Smooth muscle cell of the brain vasculature (primary cell): ENCODE data around the gene ADAT3.
A peak's percentile ranks its signal among the peaks of the same experiment; 100 is the strongest.

Experiments
- DNase-seq: peaks from one replicate; pipeline ENCODE4 v3.0.0-alpha.2; 2012; ENCODE audit warnings: low read depth, low spot score

ADAT3 gene

DNA sequence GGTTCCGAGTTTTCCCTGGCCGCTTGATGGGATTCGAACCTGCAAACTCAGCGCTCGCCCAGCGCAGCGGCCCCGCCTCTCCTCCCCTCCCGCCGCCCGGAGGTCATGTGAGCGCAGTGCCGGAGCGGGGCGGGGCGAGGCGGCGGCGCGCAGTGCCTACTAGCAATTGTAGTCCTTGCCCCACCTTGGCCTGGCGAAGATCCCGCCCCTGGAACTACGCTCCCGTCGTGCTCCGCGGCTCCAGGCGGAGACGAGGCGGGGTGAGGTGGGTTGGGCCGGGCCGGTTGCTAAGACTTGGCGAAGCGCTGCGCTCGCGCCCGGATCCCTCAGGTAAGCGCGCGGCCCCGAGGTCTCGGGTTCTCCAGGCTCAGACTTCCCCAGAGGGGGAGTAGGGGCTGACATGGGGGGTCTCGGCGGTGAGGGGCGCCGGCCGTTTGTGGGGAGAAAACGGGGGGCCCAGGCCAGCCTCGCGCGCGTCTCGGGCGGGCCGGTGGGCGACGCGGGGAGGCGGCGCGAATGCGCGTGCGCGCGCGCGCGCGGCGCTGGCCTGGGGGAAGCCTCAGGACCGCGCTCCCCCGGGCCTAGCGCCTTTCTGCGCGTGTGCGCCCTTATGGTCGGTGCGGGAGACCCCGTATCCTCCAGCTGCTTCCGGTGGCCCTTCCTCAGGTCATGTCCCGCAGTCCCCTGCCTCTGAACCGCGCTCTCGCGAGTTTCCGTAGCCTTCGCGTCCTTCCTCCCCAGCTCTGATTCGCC lies at the start of gene ADAT3, which contains the start of gene SCAMP4:
Gene ADAT3, plus strand, starts transcription at position 290 of the 753 bp plus-strand sequence. CDS start 6,649 bp downstream, outside the sequence.
Gene SCAMP4, plus strand, starts transcription at position 290 of the 753 bp plus-strand sequence. CDS start 9,621 bp downstream, outside the sequence.
- DNase-seq, result peak; percentile 97

DNA sequence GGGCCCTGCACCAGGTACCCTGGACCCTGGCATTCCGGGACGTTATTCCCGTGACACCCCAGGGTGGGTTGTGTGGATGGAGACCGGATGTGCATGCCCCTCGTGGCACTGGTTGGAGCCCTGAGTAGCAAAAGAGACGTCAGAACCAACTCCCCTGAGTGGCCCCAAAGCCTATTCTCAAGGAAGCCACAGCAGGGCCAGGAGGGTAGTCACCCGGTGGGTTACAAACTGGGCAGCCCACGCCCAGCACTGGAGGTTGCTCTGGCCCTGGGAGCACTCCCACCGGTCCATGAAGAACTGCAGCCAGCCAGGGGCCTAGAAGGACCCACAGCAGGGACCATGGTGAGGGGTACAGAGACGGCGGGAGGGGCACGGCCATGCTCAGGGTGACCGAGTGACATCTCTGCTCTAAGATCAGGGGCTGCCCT lies 49.4 kb upstream of the ADAT3 start:
- DNase-seq, result no peak

- DNase-seq, result no peak
Observed at GRCh38 chr19:1856345-1856697, 48.9 kb upstream of the ADAT3 start.

- DNase-seq, result no peak
Observed at GRCh38 chr19:1856698-1857603, 48.2 kb upstream of the ADAT3 start.

GRCh38 chr19:1857648-1858326 lies 47.4 kb upstream of the ADAT3 start:
- no peak for DNase-seq

GRCh38 chr19:1858412-1859081 lies 46.7 kb upstream of the ADAT3 start:
- no peak for DNase-seq

DNA sequence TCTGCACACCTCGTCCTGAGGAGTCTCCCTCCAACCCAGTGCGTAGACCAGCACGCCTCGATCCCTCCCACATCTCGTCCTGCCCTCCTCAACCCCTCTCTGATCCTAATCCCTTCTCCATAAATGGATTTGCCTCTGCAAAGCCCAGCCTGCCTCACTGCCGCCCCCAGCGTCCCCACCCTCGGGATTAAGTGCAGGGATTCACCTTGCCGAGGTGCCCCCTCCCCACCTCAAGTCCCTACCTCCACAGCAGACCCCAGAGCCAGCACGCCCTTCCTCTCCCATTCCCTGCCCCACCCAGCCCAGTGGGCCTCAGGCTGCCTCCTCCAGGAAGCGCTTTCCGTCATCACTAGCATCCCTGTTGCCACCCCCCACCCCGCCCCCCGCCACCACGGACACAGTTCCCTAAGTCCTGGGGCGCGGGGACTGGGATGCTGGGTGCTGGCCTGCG lies 45.8 kb upstream of the ADAT3 start:
- DNase-seq, result no peak

DNA sequence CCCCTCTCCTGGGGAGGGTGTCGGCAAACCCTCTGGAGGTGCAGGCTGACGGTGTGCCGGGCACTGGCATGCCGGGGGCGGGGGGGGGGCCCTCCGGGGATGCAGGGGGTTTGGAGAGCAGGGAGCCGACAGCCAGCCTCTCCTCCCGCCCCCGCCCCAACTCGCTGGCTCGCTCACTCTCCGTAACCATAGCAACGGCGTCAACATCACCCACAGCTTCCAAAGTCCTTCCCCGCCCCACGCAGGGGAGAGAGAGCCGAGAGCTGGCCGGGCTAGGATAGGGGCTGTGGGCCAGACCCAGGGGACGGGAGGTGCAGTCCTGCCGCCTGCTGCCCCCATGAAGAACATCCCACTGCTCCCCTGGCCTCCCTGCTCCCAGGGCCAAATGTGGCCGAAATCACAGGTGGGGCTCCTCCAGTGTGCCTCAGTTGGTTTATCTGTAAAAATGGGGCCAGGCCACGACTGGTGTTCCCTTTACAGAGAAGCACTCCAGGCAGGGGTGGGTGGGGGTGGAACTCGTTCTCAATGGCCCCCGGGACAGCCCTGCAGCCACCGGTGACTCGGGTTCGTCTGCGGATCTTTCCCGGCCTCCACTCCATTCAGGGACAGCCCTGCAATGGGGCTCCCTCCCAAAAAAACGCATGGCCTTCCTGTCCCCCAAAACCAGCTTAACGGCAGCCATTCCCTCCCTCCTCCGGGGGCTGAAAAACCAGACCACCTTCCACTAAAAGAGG lies 45.0 kb upstream of the ADAT3 start:
- no peak for DNase-seq

- DNase-seq, result no peak
Observed at GRCh38 chr19:1860821-1861598, 44.2 kb upstream of the ADAT3 start.

GRCh38 chr19:1861599-1862031 lies 43.6 kb upstream of the ADAT3 start:
- no peak for DNase-seq

GRCh38 chr19:1862068-1862423 lies 43.2 kb upstream of the ADAT3 start:
- DNase-seq, result no peak

GRCh38 chr19:1862424-1863327 lies 42.5 kb upstream of the ADAT3 start:
- no peak for DNase-seq

GRCh38 chr19:1863328-1863637 lies 41.9 kb upstream of the ADAT3 start, which contains the start of gene KLF16:
KLF16 (minus strand) TSS chr19:1863579; CDS start chr19:1863497, 82 bp downstream.
- no peak for DNase-seq

DNA sequence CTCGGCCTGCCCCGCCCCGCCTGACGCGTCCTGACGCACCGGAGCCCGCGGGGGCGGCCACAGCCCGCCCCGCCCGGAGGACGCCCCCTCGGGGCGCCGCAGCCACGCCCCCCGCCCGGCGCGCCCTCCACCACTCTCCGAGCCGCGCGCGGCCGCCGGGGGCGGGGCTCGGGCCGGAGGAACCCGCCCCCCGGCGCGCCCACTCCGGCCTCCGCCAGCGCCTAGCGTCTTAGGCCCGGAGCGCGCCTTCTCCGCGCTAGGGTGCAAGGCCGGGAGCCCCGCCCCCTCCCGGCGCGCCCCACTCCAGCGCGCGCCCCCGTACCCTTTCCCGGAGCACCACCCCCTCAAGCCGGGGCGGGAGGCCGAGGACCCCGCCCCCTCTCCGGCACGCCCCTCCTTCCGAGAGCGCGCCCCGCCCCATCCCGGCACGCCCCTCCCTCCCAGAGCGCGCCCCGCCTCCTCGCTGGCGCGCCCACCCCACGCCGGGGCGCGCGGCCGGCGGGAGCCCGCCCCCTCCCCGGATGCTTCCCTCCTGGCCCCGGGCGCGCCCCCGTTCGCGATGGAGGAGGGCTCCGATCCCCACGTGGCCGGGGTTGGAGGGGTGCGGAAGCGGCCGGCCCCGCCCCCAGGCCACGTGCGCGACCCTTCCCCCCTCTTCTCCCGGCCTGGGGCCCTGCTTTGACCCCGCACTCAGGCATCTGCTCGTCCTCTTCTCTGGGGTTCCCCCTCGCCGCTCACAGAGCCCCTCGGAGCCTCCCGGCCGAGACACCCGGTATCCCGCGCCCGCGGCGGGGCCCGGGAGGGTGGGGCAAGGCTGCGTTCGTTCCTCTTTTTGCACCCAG lies 41.3 kb upstream of the ADAT3 start:
- DNase-seq, result peak; percentile 78

DNA sequence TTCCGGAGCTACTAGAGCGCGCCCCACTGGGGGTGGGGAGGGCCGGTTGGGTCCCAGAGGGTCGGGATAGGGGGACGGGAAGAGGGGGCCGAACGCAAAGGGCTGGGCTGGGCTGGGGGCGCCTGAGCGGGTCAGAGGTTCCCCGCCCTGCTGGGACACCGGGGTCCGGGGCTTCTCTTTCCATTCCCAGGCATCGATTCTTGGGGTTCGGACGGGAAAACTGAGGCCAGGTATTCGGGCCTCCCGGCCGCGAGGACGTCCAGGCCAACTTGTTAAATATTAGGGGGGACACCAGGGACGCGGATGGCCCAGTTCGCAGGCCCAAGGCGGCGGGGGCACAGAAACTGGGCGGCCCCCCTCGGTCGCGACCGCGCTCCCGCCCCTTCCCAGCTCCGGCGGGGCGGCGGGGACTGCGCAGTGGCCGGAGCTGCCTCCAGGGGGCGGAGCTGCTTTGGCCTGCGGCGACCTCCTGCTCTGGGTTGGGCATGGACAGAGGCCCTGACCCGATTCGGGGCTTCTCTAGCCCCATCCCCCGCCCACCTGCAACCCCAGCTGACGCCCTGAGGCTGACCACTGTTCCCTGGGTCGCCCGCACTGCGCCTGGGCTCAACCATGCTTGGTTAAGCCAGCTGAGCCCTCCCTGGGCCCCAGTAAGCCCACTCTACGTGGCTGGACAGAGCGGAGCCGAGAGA lies 40.6 kb upstream of the ADAT3 start:
- no peak for DNase-seq

GRCh38 chr19:1865172-1866010 lies 39.8 kb upstream of the ADAT3 start:
- no peak for DNase-seq
